HepG2 (cell line): ENCODE results near the gene TFG. TPM values are rescaled to one million over a fixed set of nuclear protein-coding genes. Genes with fewer than 3 reads are reported as not detected.
A peak's percentile ranks its signal among the peaks of the same experiment; 100 is the strongest.

Experiments used
- BRCA1 ChIP-seq: sonication (generic); formaldehyde crosslinking; IDR thresholded peaks from 2 replicates; pipeline ENCODE4 v1.4.0; 2020; ENCODE audit warnings: missing genetic modification reagents
- CBX1 ChIP-seq: IDR thresholded peaks from one replicate; pipeline ENCODE4 v1.6.1; 2016; ENCODE audit warnings: antibody characterized with exemption, low read depth
- EHMT2 ChIP-seq: fragments of 200-600 bp; sonication (generic); IDR thresholded peaks from 2 replicates; pipeline ENCODE4 v1.7.0; 2017; ENCODE audit warnings: antibody characterized with exemption, low read depth, low read length, borderline replicate concordance
- FOXP1 ChIP-seq, 2 experiments: fragments of 450-650 bp in 1 of 2; IDR thresholded peaks; 2 replicates each; pipeline ENCODE4 v1.6.1; 2017 to 2018; ENCODE audit warnings: antibody characterized with exemption in 1 of 2
- HNRNPLL ChIP-seq: fragments of 200-400 bp; formaldehyde crosslinking; IDR thresholded peaks from 2 replicates; pipeline ENCODE4 v1.6.1; 2017; ENCODE audit warnings: mild to moderate bottlenecking, low read depth, low read length; ENCODE audit not compliant: poor library complexity, severe bottlenecking
- MTF1 ChIP-seq: sonication (generic); formaldehyde crosslinking; IDR thresholded peaks from 2 replicates; pipeline ENCODE4 v1.5.0; 2020; ENCODE audit warnings: missing genetic modification reagents
- NFE2L1 ChIP-seq: sonication (generic); formaldehyde crosslinking; IDR thresholded peaks from 2 replicates; pipeline ENCODE4 v1.4.0; 2020; ENCODE audit warnings: missing genetic modification reagents, mild to moderate bottlenecking, borderline replicate concordance
- NPAS2 ChIP-seq: sonication (generic); formaldehyde crosslinking; IDR thresholded peaks from 2 replicates; pipeline ENCODE4 v1.8.0; 2022; ENCODE audit warnings: mild to moderate bottlenecking, missing genetic modification reagents, borderline replicate concordance
- RBM39 ChIP-seq: fragments of 200-400 bp; formaldehyde crosslinking; IDR thresholded peaks from one replicate; pipeline ENCODE4 v1.6.1; 2018; ENCODE audit warnings: antibody characterized with exemption, mild to moderate bottlenecking, low read depth, low read length; ENCODE audit not compliant: poor library complexity, severe bottlenecking
- XBP1 ChIP-seq: sonication (generic); formaldehyde crosslinking; IDR thresholded peaks from 2 replicates; pipeline ENCODE4 v1.5.0; 2020; ENCODE audit warnings: missing genetic modification reagents
- ZBTB7A ChIP-seq: sonication (generic); formaldehyde crosslinking; IDR thresholded peaks from 2 replicates; pipeline ENCODE4 v1.8.0; 2022; ENCODE audit warnings: mild to moderate bottlenecking, missing genetic modification reagents
- ZFX ChIP-seq: sonication (generic); formaldehyde crosslinking; IDR thresholded peaks from 2 replicates; pipeline ENCODE4 v1.4.0; 2020; ENCODE audit warnings: mild to moderate bottlenecking, low read depth, missing genetic modification reagents, moderate library complexity
- ZKSCAN8 ChIP-seq: IDR thresholded peaks from 2 replicates; pipeline ENCODE4 v1.6.1; 2016; ENCODE audit warnings: borderline replicate concordance, missing genetic modification reagents, missing compliant biosample characterization
- ZMYM3 ChIP-seq: sonication (generic); formaldehyde crosslinking; IDR thresholded peaks from 2 replicates; pipeline ENCODE4 v1.5.1; 2020; ENCODE audit warnings: mild to moderate bottlenecking, missing genetic modification reagents
- ZNF451 ChIP-seq: sonication (generic); formaldehyde crosslinking; IDR thresholded peaks from 2 replicates; pipeline ENCODE4 v1.5.0; 2020; ENCODE audit warnings: mild to moderate bottlenecking, missing genetic modification reagents
- ZNF7 ChIP-seq: IDR thresholded peaks from 2 replicates; pipeline ENCODE4 v1.6.1; 2016; ENCODE audit warnings: missing biosample characterization, missing genetic modification reagents
- ZNF879 ChIP-seq: sonication (generic); formaldehyde crosslinking; IDR thresholded peaks from 2 replicates; pipeline ENCODE4 v1.8.1; 2023; ENCODE audit warnings: missing genetic modification reagents
- polyA plus RNA-seq, 8 experiments: library from polyadenylated mRNA; depleted of rRNA in 3 of 8; stranded (reverse) in 7 of 8; unstranded in 1 of 8; fragments of >200 nt; fragmentation: Illumina TruSeq in 4 of 8; extraction: Trizol in 4 of 8; gene quantifications; 2 replicates each; pipeline versions ENCODE4 v1.2.1 to v1.2.3, GENCODE V29; 2011 to 2016; ENCODE audit warnings: low read depth in 4 of 8, missing spikeins in 1 of 8, mixed read lengths in 1 of 8; ENCODE audit not compliant: insufficient read depth in 1 of 8
- total RNA-seq, 5 experiments: library from RNA; depleted of rRNA; stranded (reverse); fragments of >200 nt; fragmentation: Illumina TruSeq; extraction: Trizol; gene quantifications; 2 replicates each; pipeline ENCODE4 v1.2.3, GENCODE V29; 2016; ENCODE audit warnings: low read depth in 1 of 5
- TF ChIP-seq, protein P1 (sequence below): sonication (generic); formaldehyde crosslinking; IDR thresholded peaks from 2 replicates; pipeline ENCODE4 v1.8.1; 2023; ENCODE audit warnings: mild to moderate bottlenecking, moderate library complexity, missing genetic modification reagents
- TF ChIP-seq, protein P2 (sequence below): sonication (generic); formaldehyde crosslinking; IDR thresholded peaks from 2 replicates; pipeline ENCODE4 v1.8.1; 2023; ENCODE audit warnings: mild to moderate bottlenecking, missing genetic modification reagents, borderline replicate concordance
- TF ChIP-seq, protein P3 (sequence below): sonication (generic); formaldehyde crosslinking; conservative IDR thresholded peaks from 2 replicates; pipeline ENCODE4 v1.5.0; 2020; ENCODE audit warnings: missing genetic modification reagents
- TF ChIP-seq, protein P4 (sequence below): sonication (generic); formaldehyde crosslinking; conservative IDR thresholded peaks from 2 replicates; pipeline ENCODE4 v1.4.0; 2020; ENCODE audit warnings: missing genetic modification reagents
- TF ChIP-seq, protein P5 (sequence below): sonication (generic); formaldehyde crosslinking; IDR thresholded peaks from 2 replicates; pipeline ENCODE4 v1.5.0; 2020; ENCODE audit warnings: missing genetic modification reagents
- TF ChIP-seq, protein P6 (sequence below): sonication (generic); formaldehyde crosslinking; IDR thresholded peaks from 2 replicates; pipeline ENCODE4 v1.4.0; 2020; ENCODE audit warnings: missing genetic modification reagents

The TFG gene
- total and polyA plus RNA-seq, 2 of the 13 experiments (the other 11 are each of a cell fraction or from before 2014, with no cell fraction given) = 53.6 to 71.7 TPM

GRCh38 chr3:100708989-100709841 is at the start of gene TFG (continued):
- TF ChIP-seq, protein P1, sequence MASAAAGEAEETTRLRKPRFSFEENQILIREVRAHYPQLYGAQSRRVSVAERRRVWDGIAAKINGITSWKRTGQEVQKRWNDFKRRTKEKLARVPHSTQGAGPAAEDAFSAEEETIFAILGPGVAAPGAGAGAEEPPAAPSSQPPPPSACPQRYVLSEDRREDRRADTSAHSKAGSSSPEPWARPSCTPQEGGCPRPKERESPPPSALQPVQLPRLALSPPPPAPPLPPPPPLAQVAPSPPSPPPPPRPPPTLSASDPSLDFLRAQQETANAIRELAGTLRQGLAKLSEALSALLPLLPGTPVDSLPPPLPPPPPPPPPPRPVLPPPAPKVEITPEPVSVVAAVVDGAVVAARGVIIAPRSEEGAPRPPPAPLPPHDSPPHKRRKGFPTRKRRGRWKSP (CRISPR knock-in tag) = 0 out of 2 replicates have a peak, but pooled peaks have one; percentile 45
- TF ChIP-seq, protein P2, sequence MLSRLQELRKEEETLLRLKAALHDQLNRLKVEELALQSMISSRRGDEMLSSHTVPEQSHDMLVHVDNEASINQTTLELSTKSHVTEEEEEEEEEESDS (CRISPR knock-in tag) = no peak; the same call in 1 of the 2 replicates
- TF ChIP-seq RBM39 (peak; percentile 15), ZFX (CRISPR knock-in tag) (peak; percentile 93), FOXP1 (IDR thresholded peaks at IDR 0.05) (no peak), FOXP1 (CRISPR knock-in tag; IDR thresholded peaks at IDR 0.05) (no peak), ZKSCAN8 (CRISPR knock-in tag) (peak; percentile 57; the same call in 1 of the 2 replicates), EHMT2 (peak; percentile 90), CBX1 (peak; percentile 70), BRCA1 (CRISPR knock-in tag) (no peak), ZNF879 (CRISPR knock-in tag) (no peak), HNRNPLL (peak; percentile 75), NPAS2 (CRISPR knock-in tag) (no peak), ZBTB7A (CRISPR knock-in tag) (no peak; the same call in 1 of the 2 replicates), ZNF451 (CRISPR knock-in tag) (peak; percentile 22; the same call in 1 of the 2 replicates), XBP1 (CRISPR knock-in tag) (no peak), ZMYM3 (CRISPR knock-in tag) (no peak), NFE2L1 (no peak), ZNF7 (CRISPR knock-in tag) (no peak), MTF1 (CRISPR knock-in tag) (no peak)
- TF ChIP-seq, protein P3, sequence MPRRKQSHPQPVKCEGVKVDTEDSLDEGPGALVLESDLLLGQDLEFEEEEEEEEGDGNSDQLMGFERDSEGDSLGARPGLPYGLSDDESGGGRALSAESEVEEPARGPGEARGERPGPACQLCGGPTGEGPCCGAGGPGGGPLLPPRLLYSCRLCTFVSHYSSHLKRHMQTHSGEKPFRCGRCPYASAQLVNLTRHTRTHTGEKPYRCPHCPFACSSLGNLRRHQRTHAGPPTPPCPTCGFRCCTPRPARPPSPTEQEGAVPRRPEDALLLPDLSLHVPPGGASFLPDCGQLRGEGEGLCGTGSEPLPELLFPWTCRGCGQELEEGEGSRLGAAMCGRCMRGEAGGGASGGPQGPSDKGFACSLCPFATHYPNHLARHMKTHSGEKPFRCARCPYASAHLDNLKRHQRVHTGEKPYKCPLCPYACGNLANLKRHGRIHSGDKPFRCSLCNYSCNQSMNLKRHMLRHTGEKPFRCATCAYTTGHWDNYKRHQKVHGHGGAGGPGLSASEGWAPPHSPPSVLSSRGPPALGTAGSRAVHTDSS (CRISPR knock-in tag) = no peak
- TF ChIP-seq, protein P4, sequence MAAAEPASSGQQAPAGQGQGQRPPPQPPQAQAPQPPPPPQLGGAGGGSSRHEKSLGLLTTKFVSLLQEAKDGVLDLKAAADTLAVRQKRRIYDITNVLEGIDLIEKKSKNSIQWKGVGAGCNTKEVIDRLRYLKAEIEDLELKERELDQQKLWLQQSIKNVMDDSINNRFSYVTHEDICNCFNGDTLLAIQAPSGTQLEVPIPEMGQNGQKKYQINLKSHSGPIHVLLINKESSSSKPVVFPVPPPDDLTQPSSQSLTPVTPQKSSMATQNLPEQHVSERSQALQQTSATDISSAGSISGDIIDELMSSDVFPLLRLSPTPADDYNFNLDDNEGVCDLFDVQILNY (CRISPR knock-in tag) = 0 out of 2 replicates have a peak, but pooled peaks have one; percentile 61
- TF ChIP-seq, protein P5, sequence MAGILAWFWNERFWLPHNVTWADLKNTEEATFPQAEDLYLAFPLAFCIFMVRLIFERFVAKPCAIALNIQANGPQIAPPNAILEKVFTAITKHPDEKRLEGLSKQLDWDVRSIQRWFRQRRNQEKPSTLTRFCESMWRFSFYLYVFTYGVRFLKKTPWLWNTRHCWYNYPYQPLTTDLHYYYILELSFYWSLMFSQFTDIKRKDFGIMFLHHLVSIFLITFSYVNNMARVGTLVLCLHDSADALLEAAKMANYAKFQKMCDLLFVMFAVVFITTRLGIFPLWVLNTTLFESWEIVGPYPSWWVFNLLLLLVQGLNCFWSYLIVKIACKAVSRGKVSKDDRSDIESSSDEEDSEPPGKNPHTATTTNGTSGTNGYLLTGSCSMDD (CRISPR knock-in tag) = no peak
- TF ChIP-seq, protein P6, sequence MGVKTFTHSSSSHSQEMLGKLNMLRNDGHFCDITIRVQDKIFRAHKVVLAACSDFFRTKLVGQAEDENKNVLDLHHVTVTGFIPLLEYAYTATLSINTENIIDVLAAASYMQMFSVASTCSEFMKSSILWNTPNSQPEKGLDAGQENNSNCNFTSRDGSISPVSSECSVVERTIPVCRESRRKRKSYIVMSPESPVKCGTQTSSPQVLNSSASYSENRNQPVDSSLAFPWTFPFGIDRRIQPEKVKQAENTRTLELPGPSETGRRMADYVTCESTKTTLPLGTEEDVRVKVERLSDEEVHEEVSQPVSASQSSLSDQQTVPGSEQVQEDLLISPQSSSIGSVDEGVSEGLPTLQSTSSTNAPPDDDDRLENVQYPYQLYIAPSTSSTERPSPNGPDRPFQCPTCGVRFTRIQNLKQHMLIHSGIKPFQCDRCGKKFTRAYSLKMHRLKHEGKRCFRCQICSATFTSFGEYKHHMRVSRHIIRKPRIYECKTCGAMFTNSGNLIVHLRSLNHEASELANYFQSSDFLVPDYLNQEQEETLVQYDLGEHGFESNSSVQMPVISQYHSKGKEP (CRISPR knock-in tag) = no peak
